ENCODE results near the gene PRKG1. TPM values are rescaled to one million over a fixed set of nuclear protein-coding genes. Genes with fewer than 3 reads are reported as not detected.
A peak's percentile ranks its signal among the peaks of the same experiment; 100 is the strongest.

Gene PRKG1
- total RNA-seq, 4 donors from 2014 or later = 24.5 to 46.1 (median 37.1) TPM

DNA sequence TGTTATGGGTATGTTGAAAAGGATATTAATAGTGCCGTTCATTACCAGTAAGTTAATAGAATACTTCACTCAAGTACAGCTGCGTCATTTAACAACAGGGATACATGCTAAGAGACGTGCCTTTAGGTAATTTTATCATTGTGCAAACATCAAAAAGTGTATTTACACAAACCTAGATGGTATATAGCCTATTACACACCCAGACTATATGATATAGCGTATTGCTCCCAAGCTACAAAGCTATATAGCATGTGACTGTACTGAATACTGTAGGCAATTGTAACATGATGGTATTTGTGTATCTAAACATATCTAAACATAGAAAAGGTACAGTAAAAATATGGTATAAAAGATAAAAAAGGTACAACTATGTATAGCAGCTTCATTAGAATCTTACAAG, 11.1 kb upstream of the PRKG1 start:
- 78% methylated on average over 4 of the region's 4 CpGs for WGBS
- Histone ChIP-seq H3K27me3 (no peaks in the 10 kb centered on the region), H3K9me3 (peaks cover 0 to 4% (median under 1%) of the 10 kb centered on the region in 4 donors), H3K36me3 (no peaks in the 10 kb centered on the region), H3K4me1 (peaks cover 0 to 4% (median 0%) of the 10 kb centered on the region in 4 donors), H3K27ac (replicated peaks in 1 of 4) (no peak overlapping the region), H3K4me3 (no peak overlapping the region)
- intact Hi-C loops (cut with DNase I) = loop anchor here (5.0 to 10.0 kb wide), 3 partner anchors 359 to 942 kb away; partner anchors contain the start of gene CSTF2T
- TF ChIP-seq CTCF (IDR thresholded peaks at IDR 0.05) = no peak
- no peak for TF ChIP-seq POLR2AphosphoS5 (IDR thresholded peaks at IDR 0.05)
- TF ChIP-seq POLR2A (IDR thresholded peaks at IDR 0.05; ENCODE audit: low read depth) = no peak
- DNase-seq (ENCODE audit: extremely low spot score) = no peak

DNA sequence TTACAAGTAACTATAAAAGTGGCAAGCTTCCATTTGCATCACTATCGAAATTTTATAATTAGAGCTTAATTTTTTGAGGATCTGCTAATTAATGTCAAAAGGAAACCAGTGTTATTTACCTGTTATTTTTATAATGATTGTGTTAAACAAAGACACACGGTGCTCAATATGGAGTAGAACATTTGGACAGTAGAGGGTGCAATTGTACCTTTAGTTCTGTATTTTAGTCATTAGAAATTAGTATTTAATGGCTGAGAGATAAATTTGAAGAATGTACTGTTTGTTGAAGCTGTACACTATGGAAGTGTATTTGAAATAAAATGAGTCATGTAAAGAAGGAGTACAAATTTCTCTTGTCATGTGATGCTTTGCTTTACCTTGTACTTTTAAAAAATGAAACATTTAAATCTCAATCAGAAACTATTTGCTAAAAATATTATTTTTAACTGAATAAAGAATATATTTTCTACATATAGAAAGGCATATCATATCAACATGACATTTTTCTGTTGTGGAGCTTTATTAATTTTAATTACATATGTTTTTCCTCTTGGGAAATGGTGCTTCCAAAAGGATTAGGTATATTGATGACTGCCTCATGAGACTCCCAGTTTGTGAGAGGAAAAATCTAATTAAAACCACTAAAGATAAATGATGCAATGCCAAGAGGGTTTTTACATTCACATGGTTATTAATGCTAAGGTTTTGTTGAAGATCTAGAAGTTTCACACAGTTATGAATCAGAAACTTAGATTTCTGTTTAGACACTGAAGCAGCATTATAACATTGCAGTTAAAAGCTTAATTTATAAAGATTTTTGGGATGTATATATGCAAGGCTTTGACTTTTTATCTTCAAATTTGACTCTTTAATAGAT, 10.4 kb upstream of the PRKG1 start:
- intact Hi-C loops (cut with DNase I) = loop anchor here (5.0 to 10.0 kb wide), 3 partner anchors 358 to 941 kb away; partner anchors contain the start of gene CSTF2T
- TF ChIP-seq CTCF (IDR thresholded peaks at IDR 0.05) = peak; percentile 62 to 73 (median 63)
- TF ChIP-seq EP300 (IDR thresholded peaks at IDR 0.05) = no peak
- no peaks in the 10 kb centered on the region for H3K27me3 ChIP-seq
- WGBS = 1% methylated on average over 2 of the region's 2 CpGs
- peaks cover 0 to 4% (median 0%) of the 10 kb centered on the region in 4 donors for H3K4me1 ChIP-seq
- DNase-seq (ENCODE audit: extremely low spot score) = no peak
- no peak overlapping the region for H3K27ac ChIP-seq (replicated peaks in 1 of 4)
- H3K9me3 ChIP-seq = no peaks in the 10 kb centered on the region
- no peaks in the 10 kb centered on the region for H3K36me3 ChIP-seq
- H3K4me3 ChIP-seq = no peak overlapping the region

- 67% methylated on average over 1 of the region's 1 CpG for WGBS
- intact Hi-C loops (cut with DNase I) = loop anchor here (10.0 kb wide), 2 partner anchors 629 to 939 kb away; partner anchors contain the start of gene CSTF2T
- Histone ChIP-seq H3K27me3 (no peaks in the 10 kb centered on the region), H3K27ac (replicated peaks in 1 of 4) (no peak overlapping the region), H3K9me3 (no peaks in the 10 kb centered on the region), H3K36me3 (no peaks in the 10 kb centered on the region), H3K4me1 (peaks cover 0 to 4% (median 0%) of the 10 kb centered on the region in 4 donors), H3K4me3 (no peak overlapping the region)
- TF ChIP-seq EP300 (IDR thresholded peaks at IDR 0.05) (no peak), POLR2AphosphoS5 (IDR thresholded peaks at IDR 0.05) (no peak), POLR2A (IDR thresholded peaks at IDR 0.05; ENCODE audit: low read depth) (no peak), CTCF (IDR thresholded peaks at IDR 0.05) (no peak)
- DNase-seq (ENCODE audit: extremely low spot score) = no peak
Measured at GRCh38 chr10:51066231-51066630, 8.1 kb upstream of the PRKG1 start.

DNA sequence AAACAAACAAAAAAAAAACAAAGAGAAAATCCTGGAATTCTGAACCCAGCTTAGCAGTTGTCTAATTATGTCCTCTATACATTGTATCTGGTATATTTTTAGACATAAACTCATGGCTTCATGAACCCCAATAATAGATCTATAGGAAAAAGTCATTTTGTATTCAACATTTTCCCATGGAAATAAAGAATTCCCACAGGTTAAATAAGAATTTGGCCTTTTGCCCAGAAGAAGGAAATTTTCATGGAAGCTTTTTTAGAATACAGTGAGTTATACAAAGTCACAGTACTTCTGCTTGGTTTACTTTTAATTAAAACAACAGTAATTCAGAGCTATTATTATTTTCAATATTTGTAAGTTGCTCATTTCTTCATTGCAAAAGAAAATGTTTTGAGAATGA, 2.1 kb upstream of the PRKG1 start:
- Histone ChIP-seq H3K27me3 (no peaks in the 10 kb centered on the region), H3K36me3 (no peaks in the 10 kb centered on the region), H3K27ac (replicated peaks in 1 of 4) (no peak overlapping the region), H3K4me1 (peaks cover 4 to 30% (median 24%) of the 10 kb centered on the region in 4 donors), H3K4me3 (no peak overlapping the region), H3K9me3 (no peaks in the 10 kb centered on the region)
- no peak for TF ChIP-seq POLR2A (IDR thresholded peaks at IDR 0.05; ENCODE audit: low read depth)
- no peak for TF ChIP-seq EP300 (IDR thresholded peaks at IDR 0.05)
- TF ChIP-seq POLR2AphosphoS5 (IDR thresholded peaks at IDR 0.05) = no peak
- no peak for TF ChIP-seq CTCF (IDR thresholded peaks at IDR 0.05)
- intact Hi-C loops (cut with DNase I) = loop anchor here (5.0 to 10.0 kb wide), 3 partner anchors 80 to 890 kb away; no protein-coding TSS in a partner anchor
- no peak for DNase-seq (ENCODE audit: extremely low spot score)

Data from esophagus muscularis mucosa (tissue), 4 donors.